ENCODE measurements around the gene SNX6.
"Not testable (repeated sequence)": the region's sequence is repeated elsewhere in the genome, so short reads cannot be mapped to it uniquely, and the experiment has no call there.

Gene SNX6

DNA sequence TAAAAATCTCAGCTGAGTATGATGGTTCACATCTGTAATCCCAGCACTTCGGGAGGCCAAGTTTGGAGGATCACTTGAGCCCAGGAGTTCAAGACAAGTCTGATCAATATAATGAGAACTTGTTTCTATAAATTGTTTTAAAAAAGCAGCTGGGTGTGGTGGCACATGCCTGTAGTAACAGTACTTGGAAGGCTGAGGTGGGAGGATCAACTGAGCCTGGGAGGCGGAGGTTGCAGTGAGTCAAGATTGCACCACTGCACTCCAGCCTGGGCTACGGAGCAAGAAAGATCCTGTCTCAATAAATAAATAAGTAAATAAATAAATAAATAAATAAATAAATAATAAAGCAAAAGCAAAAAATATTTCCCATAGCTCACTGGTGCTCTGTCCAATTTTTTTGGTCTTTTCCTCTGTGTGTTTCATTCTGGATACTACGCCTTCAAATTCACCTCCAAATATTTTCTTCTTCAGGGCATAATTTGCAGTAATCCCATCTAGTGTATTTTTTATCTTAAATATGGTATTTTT lies 32.7 kb upstream of the SNX6 start:
- H3K9me3 ChIP-seq (ENCODE audit: low read length): peaks cover 8% of the 10 kb centered on the region; the same call in 1 of the 2 replicates

DNA sequence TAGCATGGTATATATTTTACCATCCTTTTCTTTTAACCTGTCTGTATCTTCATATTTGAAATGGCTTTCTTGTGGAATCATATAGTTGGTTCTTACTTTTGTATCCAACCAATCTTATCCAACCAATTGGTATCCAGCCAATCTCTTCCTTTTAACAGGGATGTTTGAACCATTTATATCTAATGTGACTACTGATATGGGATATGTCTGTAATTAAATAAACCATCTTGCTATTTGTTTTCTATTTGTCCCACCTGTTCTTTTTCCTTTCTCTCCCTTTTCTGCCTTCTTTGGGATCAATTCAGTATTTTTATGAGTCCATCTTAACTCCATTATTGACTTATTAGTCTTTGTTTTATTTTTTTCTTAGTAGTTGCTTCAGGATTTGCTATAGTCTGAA lies 30.8 kb upstream of the SNX6 start:
- H3K27ac ChIP-seq (ENCODE audit: low read depth, low read length, poor library complexity, severe bottlenecking): no peak overlapping the region
- no peaks in the 10 kb centered on the region for H3F3A ChIP-seq (ENCODE audit: insufficient read depth, low read length)
- H2AFZ ChIP-seq (ENCODE audit: low read length): no peak overlapping the region
- TF ChIP-seq, protein P1, sequence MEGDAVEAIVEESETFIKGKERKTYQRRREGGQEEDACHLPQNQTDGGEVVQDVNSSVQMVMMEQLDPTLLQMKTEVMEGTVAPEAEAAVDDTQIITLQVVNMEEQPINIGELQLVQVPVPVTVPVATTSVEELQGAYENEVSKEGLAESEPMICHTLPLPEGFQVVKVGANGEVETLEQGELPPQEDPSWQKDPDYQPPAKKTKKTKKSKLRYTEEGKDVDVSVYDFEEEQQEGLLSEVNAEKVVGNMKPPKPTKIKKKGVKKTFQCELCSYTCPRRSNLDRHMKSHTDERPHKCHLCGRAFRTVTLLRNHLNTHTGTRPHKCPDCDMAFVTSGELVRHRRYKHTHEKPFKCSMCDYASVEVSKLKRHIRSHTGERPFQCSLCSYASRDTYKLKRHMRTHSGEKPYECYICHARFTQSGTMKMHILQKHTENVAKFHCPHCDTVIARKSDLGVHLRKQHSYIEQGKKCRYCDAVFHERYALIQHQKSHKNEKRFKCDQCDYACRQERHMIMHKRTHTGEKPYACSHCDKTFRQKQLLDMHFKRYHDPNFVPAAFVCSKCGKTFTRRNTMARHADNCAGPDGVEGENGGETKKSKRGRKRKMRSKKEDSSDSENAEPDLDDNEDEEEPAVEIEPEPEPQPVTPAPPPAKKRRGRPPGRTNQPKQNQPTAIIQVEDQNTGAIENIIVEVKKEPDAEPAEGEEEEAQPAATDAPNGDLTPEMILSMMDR (IDR thresholded peaks at IDR 0.05; ENCODE audit: low read length): no peak
- no peak for TF ChIP-seq EZH2 (IDR thresholded peaks at IDR 0.05; ENCODE audit: borderline replicate concordance, low read length)
- no peak overlapping the region for H3K4me2 ChIP-seq (ENCODE audit: low read length)
- H3K4me1 ChIP-seq (ENCODE audit: insufficient read depth, low read length, severe bottlenecking): no peaks in the 10 kb centered on the region
- no peaks in the 10 kb centered on the region for H3K79me2 ChIP-seq (ENCODE audit: insufficient read depth, low read length)
- no peak overlapping the region for H3K4me3 ChIP-seq (ENCODE audit: low read depth, low read length, poor library complexity, severe bottlenecking)
- H3K27me3 ChIP-seq (ENCODE audit: insufficient read depth, low read length): no peaks in the 10 kb centered on the region
- H3K36me3 ChIP-seq (ENCODE audit: insufficient read depth, low read length): no peaks in the 10 kb centered on the region; the same call in 1 of the 2 replicates
- peaks cover 8% of the 10 kb centered on the region; the same call in 1 of the 2 replicates for H3K9me3 ChIP-seq (ENCODE audit: low read length)
- no peaks in the 10 kb centered on the region for H4K20me1 ChIP-seq (ENCODE audit: insufficient read depth, low read length)
- H3K9me2 ChIP-seq (ENCODE audit: low read depth, low read length): no peaks in the 10 kb centered on the region
- no peak overlapping the region for H3K9ac ChIP-seq (ENCODE audit: low read length)

More for the DNA sequence above, 32.7 kb upstream of the SNX6 start:
- H3K9me2 ChIP-seq (ENCODE audit: low read depth, low read length): no peaks in the 10 kb centered on the region
- H3F3A ChIP-seq (ENCODE audit: insufficient read depth, low read length): no peaks in the 10 kb centered on the region
- H2AFZ ChIP-seq (ENCODE audit: low read length): no peak overlapping the region
- peaks cover 6% of the 10 kb centered on the region for H3K4me1 ChIP-seq (ENCODE audit: insufficient read depth, low read length, severe bottlenecking)
- no peak overlapping the region for H3K4me2 ChIP-seq (ENCODE audit: low read length)
- no peaks in the 10 kb centered on the region for H4K20me1 ChIP-seq (ENCODE audit: insufficient read depth, low read length)
- H3K27me3 ChIP-seq (ENCODE audit: insufficient read depth, low read length): no peaks in the 10 kb centered on the region
- H3K9ac ChIP-seq (ENCODE audit: low read length): no peak overlapping the region
- H3K36me3 ChIP-seq (ENCODE audit: insufficient read depth, low read length): no peaks in the 10 kb centered on the region; the same call in 1 of the 2 replicates
- no peak for TF ChIP-seq EZH2 (IDR thresholded peaks at IDR 0.05; ENCODE audit: borderline replicate concordance, low read length)
- TF ChIP-seq, protein P1 (IDR thresholded peaks at IDR 0.05; ENCODE audit: low read length): no peak
- no peaks in the 10 kb centered on the region for H3K79me2 ChIP-seq (ENCODE audit: insufficient read depth, low read length)
- H3K27ac ChIP-seq (ENCODE audit: low read depth, low read length, poor library complexity, severe bottlenecking): no peak overlapping the region
- H3K4me3 ChIP-seq (ENCODE audit: low read depth, low read length, poor library complexity, severe bottlenecking): no peak overlapping the region

DNA sequence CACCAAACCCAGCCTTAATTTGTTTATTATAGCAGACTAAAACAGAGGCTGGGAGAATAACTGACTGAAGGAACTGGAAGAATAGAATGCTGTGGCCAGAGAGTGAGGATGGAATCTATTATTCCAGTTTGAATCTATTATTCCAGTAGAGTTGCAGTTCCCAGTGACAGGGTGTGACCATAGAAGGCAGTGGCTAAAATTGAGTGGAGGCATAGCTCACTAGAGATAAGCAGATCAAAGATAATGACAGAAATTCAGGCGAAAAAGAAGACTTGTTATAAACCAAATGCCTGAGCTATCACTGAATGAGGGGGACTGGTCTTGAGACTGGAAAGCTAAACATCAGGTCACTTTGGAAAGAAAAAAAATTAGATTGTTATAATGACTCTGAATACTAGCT lies 26.0 kb upstream of the SNX6 start:
- H3K36me3 ChIP-seq (ENCODE audit: insufficient read depth, low read length): no peaks in the 10 kb centered on the region; the same call in 1 of the 2 replicates
- no peaks in the 10 kb centered on the region for H3K79me2 ChIP-seq (ENCODE audit: insufficient read depth, low read length)
- H3K27me3 ChIP-seq (ENCODE audit: insufficient read depth, low read length): no peaks in the 10 kb centered on the region
- H3K4me2 ChIP-seq (ENCODE audit: low read length): no peak overlapping the region
- no peak overlapping the region for H3K27ac ChIP-seq (ENCODE audit: low read depth, low read length, poor library complexity, severe bottlenecking)
- no peak for TF ChIP-seq EZH2 (IDR thresholded peaks at IDR 0.05; ENCODE audit: borderline replicate concordance, low read length)
- TF ChIP-seq, protein P1 (IDR thresholded peaks at IDR 0.05; ENCODE audit: low read length): no peak
- H3K4me3 ChIP-seq (ENCODE audit: low read depth, low read length, poor library complexity, severe bottlenecking): no peak overlapping the region
- no peak overlapping the region for H2AFZ ChIP-seq (ENCODE audit: low read length)
- H3K9me2 ChIP-seq (ENCODE audit: low read depth, low read length): no peaks in the 10 kb centered on the region
- H3F3A ChIP-seq (ENCODE audit: insufficient read depth, low read length): no peaks in the 10 kb centered on the region
- H4K20me1 ChIP-seq (ENCODE audit: insufficient read depth, low read length): no peaks in the 10 kb centered on the region
- H3K9me3 ChIP-seq (ENCODE audit: low read length): peaks cover 7% of the 10 kb centered on the region; the same call in 1 of the 2 replicates
- no peak overlapping the region for H3K9ac ChIP-seq (ENCODE audit: low read length)
- H3K4me1 ChIP-seq (ENCODE audit: insufficient read depth, low read length, severe bottlenecking): no peaks in the 10 kb centered on the region

DNA sequence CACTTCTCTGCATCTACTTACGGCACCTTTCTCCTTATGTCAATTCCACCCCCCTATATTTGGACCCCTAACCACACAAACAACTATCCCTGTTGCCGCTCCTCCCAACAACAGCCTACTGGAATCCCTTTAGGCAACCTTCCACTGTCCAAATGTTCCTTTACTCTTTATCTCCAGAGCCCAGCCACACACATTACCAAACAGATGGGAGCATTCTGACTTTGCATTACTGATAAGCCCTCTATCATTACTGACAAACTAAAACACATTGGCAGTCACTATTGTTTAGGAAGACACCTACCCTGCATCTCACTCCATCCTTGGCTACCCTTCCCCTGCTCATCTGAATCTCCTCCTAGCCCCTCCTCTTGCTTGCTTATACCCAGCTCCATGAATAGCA lies 23.1 kb upstream of the SNX6 start:
- H3F3A ChIP-seq (ENCODE audit: insufficient read depth, low read length); H4K20me1 ChIP-seq (ENCODE audit: insufficient read depth, low read length); H3K4me1 ChIP-seq (ENCODE audit: insufficient read depth, low read length, severe bottlenecking); H3K4me3 ChIP-seq (ENCODE audit: low read depth, low read length, poor library complexity, severe bottlenecking); H3K27ac ChIP-seq (ENCODE audit: low read depth, low read length, poor library complexity, severe bottlenecking); H3K79me2 ChIP-seq (ENCODE audit: insufficient read depth, low read length); H3K9ac ChIP-seq (ENCODE audit: low read length); H3K36me3 ChIP-seq (ENCODE audit: insufficient read depth, low read length); H3K27me3 ChIP-seq (ENCODE audit: insufficient read depth, low read length); H3K9me3 ChIP-seq (ENCODE audit: low read length); H2AFZ ChIP-seq (ENCODE audit: low read length); H3K4me2 ChIP-seq (ENCODE audit: low read length); H3K9me2 ChIP-seq (ENCODE audit: low read depth, low read length): not testable (repeated sequence)

DNA sequence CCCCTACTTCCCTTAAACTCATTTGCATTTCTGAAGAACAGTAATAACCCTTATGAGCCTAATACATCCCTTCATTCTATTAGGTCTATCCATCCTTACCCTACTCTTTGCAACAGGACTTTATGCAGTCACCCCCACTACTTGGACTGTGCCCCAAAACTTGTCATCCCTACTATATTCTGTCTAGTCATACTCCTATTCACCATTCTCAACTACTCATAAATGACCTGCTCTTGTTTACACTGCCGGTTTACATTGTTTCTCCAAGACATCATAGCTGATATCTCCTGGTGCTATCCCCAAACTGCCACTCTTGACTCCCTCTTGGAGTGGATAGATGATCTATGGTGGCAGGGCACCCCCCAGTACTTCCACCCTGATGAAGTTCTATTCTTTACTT lies 22.4 kb upstream of the SNX6 start:
- not testable (repeated sequence) for H3K4me2 ChIP-seq (ENCODE audit: low read length); H3K36me3 ChIP-seq (ENCODE audit: insufficient read depth, low read length); H3F3A ChIP-seq (ENCODE audit: insufficient read depth, low read length); H3K27me3 ChIP-seq (ENCODE audit: insufficient read depth, low read length); H2AFZ ChIP-seq (ENCODE audit: low read length); H3K9me2 ChIP-seq (ENCODE audit: low read depth, low read length); H3K4me1 ChIP-seq (ENCODE audit: insufficient read depth, low read length, severe bottlenecking); H3K27ac ChIP-seq (ENCODE audit: low read depth, low read length, poor library complexity, severe bottlenecking); H4K20me1 ChIP-seq (ENCODE audit: insufficient read depth, low read length); H3K79me2 ChIP-seq (ENCODE audit: insufficient read depth, low read length); H3K9ac ChIP-seq (ENCODE audit: low read length); H3K9me3 ChIP-seq (ENCODE audit: low read length); H3K4me3 ChIP-seq (ENCODE audit: low read depth, low read length, poor library complexity, severe bottlenecking)

Data from OCI-LY1 (cell line).